Pancreas (tissue), 10 donors: ENCODE results near the gene CDAN1. TPM values are rescaled to one million over a fixed set of nuclear protein-coding genes. Genes with fewer than 3 reads are reported as not detected.
A peak's percentile ranks its signal among the peaks of the same experiment; 100 is the strongest.

Experiments
- ATAC-seq, 4 donors: fragments of 200-7000 bp; cut with Tn5 transposase; one replicate each; pipeline versions ENCODE4 v1.8.0 to v1.9.1; 2020; ENCODE audit warnings: mild to moderate bottlenecking in 4 of 4, moderate library complexity in 4 of 4
- DNase-seq, 6 donors: peaks; one replicate each; pipeline ENCODE4 v3.0.0-alpha.2; 2020
- FAIRE-seq: peaks from 2 replicates; lab custom pipeline; 2012; peaks lifted over from hg19 to GRCh38; lab: Jason Lieb, UNC
- H3K27ac ChIP-seq, 4 donors: fragments of 200-600 bp; sonication (generic); 1 replicate in 3 of 4; 2 replicates in 1 of 4; pipeline versions ENCODE4 v1.5.0 to v1.8.0; 2020
- H3K27me3 ChIP-seq, 4 donors: fragments of 200-600 bp; one replicate each; pipeline ENCODE4 v1.8.0; 2021
- H3K36me3 ChIP-seq, 3 donors: fragments of 200-600 bp; sonication (generic) in 1 of 3; one replicate each; pipeline versions ENCODE4 v1.5.0 to v1.8.0; 2020 to 2021
- H3K4me1 ChIP-seq, 3 donors: fragments of 200-600 bp; one replicate each; pipeline ENCODE4 v1.8.0; 2021
- H3K4me3 ChIP-seq, 4 donors: fragments of 200-600 bp; sonication (generic) in 2 of 4; one replicate each; pipeline versions ENCODE4 v1.5.0 to v1.8.0; 2020 to 2021
- H3K9me3 ChIP-seq, 4 donors: fragments of 200-600 bp; one replicate each; pipeline ENCODE4 v1.8.0; 2021
- CTCF ChIP-seq, 4 donors: fragments of 200-600 bp; sonication (generic) in 3 of 4; IDR thresholded peaks; one replicate each; pipeline versions ENCODE4 v1.5.0 to v1.8.0; 2021; ENCODE audit warnings: antibody characterized with exemption in 4 of 4
- WGBS, 2 donors: extraction: QIAGEN DNeasy Blood & Tissue Kit; methylation state at CpG; one replicate each; pipeline ENCODE4 v1.1.7; 2013; 5-methylcytosine and 5-hydroxymethylcytosine counted together
- intact Hi-C, 3 donors: fragments of 100-400 bp; cut with DNase I; formaldehyde crosslinking; loops; one replicate each; pipeline versions ENCODE4 v1.11.1 to v1.14.2; 2022
- polyA plus RNA-seq, 2 donors: library from polyadenylated mRNA; stranded (reverse); fragments of 200-250 nt; gene quantifications; one replicate each; pipeline ENCODE4 v1.2.3, GENCODE V29; 2013
- total RNA-seq, 6 donors: library from RNA; stranded (reverse); fragmentation: NEBNext Ultra II Directional in 4 of 6; extraction: Animal tissue kit (Norgen Biotek cat#: 25700) in 4 of 6; gene quantifications; one replicate each; pipeline versions ENCODE4 v1.2.1 to v1.2.4, GENCODE V29; 2021 to 2023
- donor health status: healthy with polysubstance abuse.
- donor health status: DM: no; HTN: no; CAD: no; lungs with moderate emphysema.
- donor health status: DM: no; HTN: no; CAD: no.
- donor health status: control.
- donor health status: control.
- donor health status: Bipolar disorder and iron deficiency.
- donor health status: DM: yes; HTN: yes; CAD: no.
- donor health status: DM: no; HTN: no; CAD: no.
- donor health status: DM: no; HTN: no; CAD: no.
- donor health status: DM: yes; HTN: yes; CAD: no.

The CDAN1 gene
- total and polyA plus RNA-seq, 8 donors: 5.8 to 20.0 (median 9.3) TPM

DNA sequence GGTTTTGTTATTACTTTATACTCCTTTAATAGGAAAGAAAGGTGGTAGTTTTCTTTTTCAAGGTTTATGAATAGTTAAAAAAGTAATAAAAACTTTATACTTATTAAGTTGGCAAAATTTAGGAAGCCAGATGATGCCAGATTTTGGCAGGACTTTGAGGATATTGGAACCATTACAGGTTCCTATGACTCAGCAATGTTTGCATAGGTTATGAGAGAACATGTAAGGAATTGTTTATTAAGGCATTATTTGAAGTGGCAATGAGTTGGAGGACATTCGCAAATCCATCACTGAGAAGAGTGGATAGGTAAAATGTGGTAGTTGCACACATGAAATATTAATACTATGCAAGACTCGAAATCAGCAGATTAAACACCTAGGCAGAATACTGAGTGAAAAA is 29.9 kb downstream of the CDAN1 start:
- DNase-seq (peak in 1 of 6 donors; percentile 42), FAIRE-seq (no peak), ATAC-seq (peak; percentile 57 to 76 (median 72))
- no peak for TF ChIP-seq CTCF (IDR thresholded peaks at IDR 0.05)
- intact Hi-C loops: loop anchor here in 1 of 3 donors (5.0 kb wide), 1 partner anchor 220 kb away; no protein-coding TSS in a partner anchor
- 25 to 35% methylated on average over 2 of the region's 2 CpGs for WGBS, 2 donors
- H3K4me3 ChIP-seq: no peak overlapping the region
- no peaks in the 10 kb centered on the region for H3K9me3 ChIP-seq
- H3K4me1 ChIP-seq: peaks cover 0 to 6% (median 0%) of the 10 kb centered on the region in 3 donors
- H3K27ac ChIP-seq: no peak overlapping the region
- H3K36me3 ChIP-seq: no peaks in the 10 kb centered on the region
- no peaks in the 10 kb centered on the region for H3K27me3 ChIP-seq

GRCh38 chr15:42705336-42705735 is 31.6 kb downstream of the CDAN1 start:
- no peak for TF ChIP-seq CTCF (IDR thresholded peaks at IDR 0.05)
- Histone ChIP-seq H3K27me3 (no peaks in the 10 kb centered on the region), H3K9me3 (no peaks in the 10 kb centered on the region), H3K4me1 (peaks cover 0 to 6% (median 0%) of the 10 kb centered on the region in 3 donors), H3K27ac (no peak overlapping the region), H3K36me3 (no peaks in the 10 kb centered on the region), H3K4me3 (no peak overlapping the region)
- DNase-seq (no peak), FAIRE-seq (no peak), ATAC-seq (no peak)
- intact Hi-C loops: loop anchor here in 1 of 3 donors (5.0 kb wide), 1 partner anchor 222 kb away; no protein-coding TSS in a partner anchor
- 90 to 95% methylated on average over 5 of the region's 5 CpGs for WGBS, 2 donors

DNA sequence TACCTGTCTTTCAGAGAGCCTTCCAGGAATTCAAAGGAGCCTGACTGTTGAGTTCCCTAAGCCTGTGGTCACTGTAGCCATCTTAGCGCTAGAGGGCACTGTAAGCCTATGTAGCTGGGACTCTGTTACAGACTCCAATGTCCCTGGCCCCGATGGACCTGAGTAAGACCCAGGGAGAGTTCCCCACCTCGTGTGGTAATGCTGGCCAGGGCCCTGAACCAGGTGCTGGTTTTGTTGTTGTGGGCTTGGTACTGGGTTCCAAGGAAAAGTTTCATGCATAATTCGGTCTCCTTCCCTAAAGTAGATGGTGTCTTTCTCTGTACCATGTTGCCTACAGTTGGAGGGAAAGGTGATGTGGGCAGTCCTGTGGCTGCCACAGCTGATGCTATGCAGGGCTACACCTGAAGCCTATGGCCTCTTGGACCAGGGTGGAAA is 32.4 kb downstream of the CDAN1 start:
- DNase-seq (peak in 5 of 6 donors; percentile 51 to 81 (median 59)), FAIRE-seq (no peak), ATAC-seq (peak; percentile 95 to 99 (median 98))
- peak; percentile 64 to 87 (median 75) for TF ChIP-seq CTCF (IDR thresholded peaks at IDR 0.05)
- 23 to 26% methylated on average over 4 of the region's 4 CpGs for WGBS, 2 donors
- Histone ChIP-seq H3K9me3 (no peaks in the 10 kb centered on the region), H3K27me3 (no peaks in the 10 kb centered on the region), H3K36me3 (no peaks in the 10 kb centered on the region), H3K4me3 (no peak overlapping the region), H3K27ac (no peak overlapping the region), H3K4me1 (peaks cover 0 to 6% (median 0%) of the 10 kb centered on the region in 3 donors)
- intact Hi-C loops: loop anchor here in 1 of 3 donors (5.0 kb wide), 1 partner anchor 223 kb away; no protein-coding TSS in a partner anchor

DNA sequence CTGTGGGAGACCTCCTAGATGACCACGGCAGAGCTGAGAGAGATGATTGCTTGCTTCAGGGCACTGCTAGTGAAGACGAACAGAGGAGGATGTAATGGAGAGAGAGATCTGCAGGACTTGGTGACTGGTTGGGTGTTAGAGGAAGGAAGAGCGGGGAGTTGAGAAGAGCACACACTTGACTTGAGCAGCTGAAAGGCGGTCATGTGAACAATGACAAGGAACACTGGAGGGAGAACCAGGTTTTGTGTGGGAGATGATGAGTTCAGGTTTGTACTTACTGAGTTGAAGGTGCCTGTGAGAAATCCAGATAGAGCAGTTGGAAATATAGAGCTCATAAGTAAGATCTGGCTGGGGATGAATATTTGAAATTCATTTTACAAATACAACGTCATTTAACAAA is 40.3 kb downstream of the CDAN1 start:
- Histone ChIP-seq H3K4me3 (no peak overlapping the region), H3K9me3 (no peaks in the 10 kb centered on the region), H3K4me1 (no peaks in the 10 kb centered on the region), H3K27me3 (no peaks in the 10 kb centered on the region), H3K27ac (no peak overlapping the region), H3K36me3 (no peaks in the 10 kb centered on the region)
- ATAC-seq (no peak), DNase-seq (no peak), FAIRE-seq (no peak)
- intact Hi-C loops: no loop called here
- 66 to 75% methylated on average over 5 of the region's 5 CpGs for whole genome bisulfite sequencing, 2 donors
- TF ChIP-seq CTCF (IDR thresholded peaks at IDR 0.05): no peak

GRCh38 chr15:42695527-42696071 is 41.3 kb downstream of the CDAN1 start:
- intact Hi-C loops: no loop called here
- 78% methylated on average over 6 of the region's 6 CpGs for WGBS, 2 donors
- H3K27me3 ChIP-seq: no peaks in the 10 kb centered on the region
- TF ChIP-seq CTCF (IDR thresholded peaks at IDR 0.05): no peak
- H3K4me1 ChIP-seq: no peaks in the 10 kb centered on the region
- FAIRE-seq (no peak), DNase-seq (peak in 1 of 6 donors; percentile 23), ATAC-seq (no peak)
- H3K36me3 ChIP-seq: no peaks in the 10 kb centered on the region
- no peak overlapping the region for H3K27ac ChIP-seq
- no peak overlapping the region for H3K4me3 ChIP-seq
- H3K9me3 ChIP-seq: no peaks in the 10 kb centered on the region
